HEK293T (cell line): ENCODE results near the gene SPIRE1.

Experiments used
- CTCF ChIA-PET: fragments of 350-600 bp; formaldehyde crosslinking; extraction: SDS; loops from one replicate; lab custom pipeline; 2021; ENCODE audit warnings: antibody characterized with exemption, inconsistent platforms; lab: Yijun Ruan, JAX
- POLR2A ChIA-PET: fragments of 350-600 bp; formaldehyde crosslinking; extraction: SDS; loops from one replicate; lab custom pipeline; 2020; ENCODE audit warnings: antibody characterized with exemption, inconsistent platforms; lab: Yijun Ruan, JAX
- DNase-seq: peaks from one replicate; pipeline ENCODE4 v3.0.0; 2012; ENCODE audit warnings: mixed read lengths; ENCODE audit errors: extremely low spot score
- ARNT ChIP-seq: fragments of 450-650 bp; IDR thresholded peaks from 2 replicates; pipeline ENCODE4 v1.6.1; 2017; ENCODE audit warnings: mild to moderate bottlenecking
- BHLHE40 ChIP-seq: fragments of 450-650 bp; IDR thresholded peaks from 2 replicates; pipeline ENCODE4 v1.6.1; 2016; ENCODE audit warnings: mild to moderate bottlenecking, moderate library complexity, borderline replicate concordance
- CTBP1 ChIP-seq: fragments of 450-650 bp; IDR thresholded peaks from 2 replicates; pipeline ENCODE4 v1.6.1; 2016; ENCODE audit warnings: borderline replicate concordance
- ELF4 ChIP-seq: fragments of 450-650 bp; IDR thresholded peaks from 2 replicates; pipeline ENCODE4 v1.6.1; 2017; ENCODE audit warnings: antibody characterized with exemption
- FOXA1 ChIP-seq: fragments of 450-650 bp; IDR thresholded peaks from 2 replicates; pipeline ENCODE4 v1.6.1; 2016; ENCODE audit warnings: mild to moderate bottlenecking
- FOXK2 ChIP-seq: fragments of 450-650 bp; IDR thresholded peaks from 2 replicates; pipeline ENCODE4 v1.6.1; 2016; ENCODE audit warnings: mild to moderate bottlenecking
- FOXM1 ChIP-seq: fragments of 450-650 bp; IDR thresholded peaks from 2 replicates; pipeline ENCODE4 v1.6.1; 2017; ENCODE audit warnings: mild to moderate bottlenecking, borderline replicate concordance
- HDGF ChIP-seq: fragments of 450-650 bp; IDR thresholded peaks from 2 replicates; pipeline ENCODE4 v1.6.1; 2017; ENCODE audit warnings: antibody characterized with exemption, borderline replicate concordance
- L3MBTL2 ChIP-seq: fragments of 450-650 bp; conservative IDR thresholded peaks from 2 replicates; pipeline ENCODE4 v1.6.1; 2016; ENCODE audit warnings: mild to moderate bottlenecking
- LEF1 ChIP-seq: fragments of 450-650 bp; IDR thresholded peaks from 2 replicates; pipeline ENCODE4 v1.6.1; 2017; ENCODE audit warnings: mild to moderate bottlenecking, borderline replicate concordance
- NFRKB ChIP-seq: fragments of 450-650 bp; IDR thresholded peaks from 2 replicates; pipeline ENCODE4 v1.6.1; 2016; ENCODE audit warnings: mild to moderate bottlenecking, moderate library complexity
- PKNOX1 ChIP-seq: fragments of 450-650 bp; IDR thresholded peaks from 2 replicates; pipeline ENCODE4 v1.6.1; 2016
- SP1 ChIP-seq: fragments of 450-650 bp; IDR thresholded peaks from 2 replicates; pipeline ENCODE4 v1.6.1; 2017
- SUZ12 ChIP-seq: fragments of 450-650 bp; IDR thresholded peaks from 2 replicates; pipeline ENCODE4 v1.6.1; 2016; ENCODE audit warnings: mild to moderate bottlenecking
- TARDBP ChIP-seq: fragments of 450-650 bp; IDR thresholded peaks from 2 replicates; pipeline ENCODE4 v1.6.1; 2016
- ZNF384 ChIP-seq: fragments of 450-650 bp; IDR thresholded peaks from 2 replicates; pipeline ENCODE4 v1.6.1; 2016

Gene SPIRE1

GRCh38 chr18:12500986-12501385 is 156.9 kb downstream of the SPIRE1 start:
- POLR2A ChIA-PET = no interaction called here
- CTCF ChIA-PET = no interaction called here
- TF ChIP-seq SUZ12 (no peak), TARDBP (no peak), NFRKB (no peak), ELF4 (no peak), ZNF384 (no peak), ARNT (no peak), L3MBTL2 (no peak)
- no peak for DNase-seq

- CTCF ChIA-PET = no interaction called here
- no peak for TF ChIP-seq SP1
- TF ChIP-seq CTBP1 = no peak
- no peak for TF ChIP-seq ZNF384
- TF ChIP-seq ELF4 = no peak
- no peak for TF ChIP-seq L3MBTL2
- no peak for TF ChIP-seq TARDBP
- no peak for TF ChIP-seq SUZ12
- TF ChIP-seq FOXM1 = no peak
- TF ChIP-seq PKNOX1 = no peak
- no peak for TF ChIP-seq FOXA1
- no peak for TF ChIP-seq HDGF
- no peak for TF ChIP-seq FOXK2
- TF ChIP-seq NFRKB = no peak
- no peak for TF ChIP-seq BHLHE40
- no peak for TF ChIP-seq LEF1
- TF ChIP-seq ARNT = no peak
- POLR2A ChIA-PET = no interaction called here
- no peak for DNase-seq
Measured at GRCh38 chr18:12497839-12498238, 160.1 kb downstream of the SPIRE1 start.

GRCh38 chr18:12497296-12497695 is 160.6 kb downstream of the SPIRE1 start:
- ChIA-PET POLR2A (no interaction called here), CTCF (no interaction called here)
- TF ChIP-seq FOXA1 (no peak), FOXM1 (no peak), NFRKB (no peak), ARNT (no peak), HDGF (no peak), CTBP1 (no peak), ZNF384 (no peak), ELF4 (no peak), BHLHE40 (no peak), LEF1 (no peak), SUZ12 (no peak), TARDBP (no peak), FOXK2 (no peak), SP1 (no peak), L3MBTL2 (no peak), PKNOX1 (no peak)
- DNase-seq = no peak

- ChIA-PET POLR2A (no interaction called here), CTCF (no interaction called here)
- no peak for DNase-seq
- TF ChIP-seq FOXM1 = no peak
- TF ChIP-seq SUZ12 = no peak
- no peak for TF ChIP-seq ZNF384
- TF ChIP-seq LEF1 = no peak
- TF ChIP-seq CTBP1 = no peak
- no peak for TF ChIP-seq FOXA1
- no peak for TF ChIP-seq L3MBTL2
- no peak for TF ChIP-seq NFRKB
- TF ChIP-seq TARDBP = no peak
- TF ChIP-seq ELF4 = no peak
- no peak for TF ChIP-seq ARNT
- TF ChIP-seq BHLHE40 = no peak
- no peak for TF ChIP-seq FOXK2
- TF ChIP-seq SP1 = no peak
- no peak for TF ChIP-seq HDGF
- TF ChIP-seq PKNOX1 = no peak
Measured at GRCh38 chr18:12492907-12493306, 165.0 kb downstream of the SPIRE1 start.

GRCh38 chr18:12491611-12492435 is 166.1 kb downstream of the SPIRE1 start:
- POLR2A ChIA-PET = no interaction called here
- DNase-seq = no peak
- TF ChIP-seq NFRKB (no peak), FOXK2 (no peak), ELF4 (no peak), BHLHE40 (no peak), PKNOX1 (no peak), CTBP1 (no peak), FOXM1 (no peak), L3MBTL2 (no peak), ARNT (no peak), TARDBP (no peak), SP1 (no peak), SUZ12 (no peak), LEF1 (no peak), ZNF384 (no peak), FOXA1 (no peak), HDGF (no peak)
- CTCF ChIA-PET = no interaction called here
